Fibroblast of lung (primary cell): ENCODE measurements around the gene FBLN2. TPM values are rescaled to one million over a fixed set of nuclear protein-coding genes. Genes with fewer than 3 reads are reported as not detected.

ENCODE experiments used
- DNase-seq, 2 donors: peaks; one replicate each; pipeline versions ENCODE4 v3.0.0 to v3.0.0-alpha.2; 2010; ENCODE audit warnings: low read depth in 2 of 2
- H2AFZ ChIP-seq: 2 replicates; pipeline ENCODE4 v1.5.1; 2012; ENCODE audit warnings: low read length, control low read depth, inconsistent platforms
- H3K27ac ChIP-seq: 2 replicates; pipeline ENCODE4 v1.5.1; 2011; ENCODE audit warnings: low read length, control low read depth; ENCODE audit not compliant: insufficient read depth
- H3K27me3 ChIP-seq: 2 replicates; pipeline ENCODE4 v1.5.1; 2011; ENCODE audit warnings: mild to moderate bottlenecking, low read length; ENCODE audit not compliant: control insufficient read depth, insufficient read depth
- H3K36me3 ChIP-seq: 2 replicates; pipeline ENCODE4 v1.5.1; 2011; ENCODE audit warnings: low read length; ENCODE audit not compliant: control insufficient read depth, insufficient read depth
- H3K4me1 ChIP-seq: 2 replicates; pipeline ENCODE4 v1.5.1; 2011; ENCODE audit warnings: low read length; ENCODE audit not compliant: control insufficient read depth, insufficient read depth; ENCODE audit errors: extremely low read depth
- H3K4me2 ChIP-seq: 2 replicates; pipeline ENCODE4 v1.5.1; 2011; ENCODE audit warnings: low read length, control low read depth; ENCODE audit not compliant: insufficient read depth; ENCODE audit errors: extremely low read depth
- H3K4me3 ChIP-seq, 4 experiments: fragments of 200-600 bp in 1 of 4; sonication (generic) in 1 of 4; replicated peaks in 1 of 4; 2 replicates each; pipeline ENCODE4 v1.5.1; 2011 to 2016; ENCODE audit warnings: low read length in 4 of 4, low read depth in 3 of 4, mild to moderate bottlenecking in 3 of 4, control low read depth in 2 of 4, inconsistent platforms in 1 of 4, mixed read lengths in 1 of 4; ENCODE audit not compliant: insufficient read depth in 1 of 4; ENCODE audit errors: control extremely low read depth in 1 of 4
- H3K79me2 ChIP-seq: 2 replicates; pipeline ENCODE4 v1.5.1; 2012; ENCODE audit warnings: mild to moderate bottlenecking, low read length, inconsistent platforms; ENCODE audit not compliant: control insufficient read depth, insufficient read depth
- H3K9ac ChIP-seq: 2 replicates; pipeline ENCODE4 v1.5.1; 2011; ENCODE audit warnings: mild to moderate bottlenecking, low read length, control low read depth; ENCODE audit not compliant: insufficient read depth
- H3K9me3 ChIP-seq: 2 replicates; pipeline ENCODE4 v1.5.1; 2012; ENCODE audit warnings: low read depth, low read length; ENCODE audit not compliant: control insufficient read depth, insufficient read depth
- H4K20me1 ChIP-seq: 2 replicates; pipeline ENCODE4 v1.5.1; 2011; ENCODE audit warnings: low read length; ENCODE audit not compliant: control insufficient read depth, insufficient read depth; ENCODE audit errors: extremely low read depth
- CTCF ChIP-seq, 2 donors: IDR thresholded peaks in 1 of 2; conservative IDR thresholded peaks in 1 of 2; 1 replicate in 1 of 2; 2 replicates in 1 of 2; pipeline ENCODE4 v1.5.1; 2011 to 2012; ENCODE audit warnings: low read length in 2 of 2, control low read depth in 1 of 2, inconsistent platforms in 1 of 2, low read depth in 1 of 2, mild to moderate bottlenecking in 1 of 2
- EZH2 ChIP-seq: IDR thresholded peaks from 2 replicates; pipeline ENCODE4 v1.5.1; 2012; ENCODE audit warnings: low read length, control low read depth, mild to moderate bottlenecking; ENCODE audit errors: missing control alignments
- polyA plus RNA-seq, 2 donors: library from polyadenylated mRNA; depleted of rRNA in 1 of 2; stranded (reverse) in 1 of 2; unstranded in 1 of 2; fragments of >200 nt; gene quantifications; 2 replicates each; pipeline ENCODE4 v1.2.1, GENCODE V29; 2011 to 2012; ENCODE audit warnings: missing spikeins in 1 of 2
- total RNA-seq: library from RNA; depleted of rRNA; stranded (reverse); fragments of >200 nt; gene quantifications from 2 replicates; pipeline ENCODE4 v1.2.1, GENCODE V29; 2014

FBLN2 gene
- total and polyA plus RNA-seq, 2 donors (not counting 1 experiment from before 2014, with no cell fraction given): 25.4 to 138 TPM

- no peak for TF ChIP-seq CTCF (conservative IDR thresholded peaks at IDR 0.05 in 1 of 2, IDR thresholded peaks at IDR 0.05 in 1 of 2; ENCODE audit: low read depth in 1 of 2, low read length in 2 of 2)
- TF ChIP-seq EZH2: no peak
- DNase-seq: no peak
- Histone ChIP-seq H2AFZ (no peak overlapping the region), H3K4me2 (no peak overlapping the region), H3K9me3 (no peaks in the 10 kb centered on the region), H3K9ac (no peak overlapping the region), H3K79me2 (no peaks in the 10 kb centered on the region), H3K27me3 (no peaks in the 10 kb centered on the region), H3K4me1 (no peaks in the 10 kb centered on the region), H4K20me1 (no peaks in the 10 kb centered on the region), H3K27ac (no peak overlapping the region), H3K4me3 (no peak overlapping the region), H3K36me3 (no peaks in the 10 kb centered on the region)
Observed at GRCh38 chr3:13587442-13587841, 38.5 kb downstream of the FBLN2 start.

GRCh38 chr3:13588221-13588701 lies 39.3 kb downstream of the FBLN2 start:
- Histone ChIP-seq H3K79me2 (no peaks in the 10 kb centered on the region), H3K36me3 (no peaks in the 10 kb centered on the region)

GRCh38 chr3:13588993-13589392 lies 40.1 kb downstream of the FBLN2 start:
- H3K27me3 ChIP-seq: no peaks in the 10 kb centered on the region
- H3K36me3 ChIP-seq: no peaks in the 10 kb centered on the region
- TF ChIP-seq CTCF (conservative IDR thresholded peaks at IDR 0.05 in 1 of 2, IDR thresholded peaks at IDR 0.05 in 1 of 2; ENCODE audit: low read depth in 1 of 2, low read length in 2 of 2) (no peak), EZH2 (no peak)
- H3K9me3 ChIP-seq: no peaks in the 10 kb centered on the region
- DNase-seq: no peak
- no peaks in the 10 kb centered on the region for H3K79me2 ChIP-seq
- H3K27ac ChIP-seq: no peak overlapping the region
- H3K9ac ChIP-seq: no peak overlapping the region
- no peaks in the 10 kb centered on the region for H3K4me1 ChIP-seq
- no peak overlapping the region for H3K4me3 ChIP-seq
- H3K4me2 ChIP-seq: no peak overlapping the region
- H4K20me1 ChIP-seq: no peaks in the 10 kb centered on the region
- no peak overlapping the region for H2AFZ ChIP-seq

More at GRCh38 chr3:13588221-13588701, 39.3 kb downstream of the FBLN2 start:
- Histone ChIP-seq H4K20me1 (no peaks in the 10 kb centered on the region), H2AFZ (no peak overlapping the region), H3K9ac (no peak overlapping the region), H3K9me3 (no peaks in the 10 kb centered on the region), H3K27ac (no peak overlapping the region), H3K4me1 (no peaks in the 10 kb centered on the region), H3K4me3 (no peak overlapping the region), H3K27me3 (no peaks in the 10 kb centered on the region), H3K4me2 (no peak overlapping the region)
- DNase-seq: no peak
- no peak for TF ChIP-seq CTCF (conservative IDR thresholded peaks at IDR 0.05 in 1 of 2, IDR thresholded peaks at IDR 0.05 in 1 of 2; ENCODE audit: low read depth in 1 of 2, low read length in 2 of 2)
- TF ChIP-seq EZH2: no peak
